Measurements from ENCODE around the gene THSD4.

- TF ChIP-seq ZBTB2 (IDR thresholded peaks at IDR 0.05): no peak
- no peak for TF ChIP-seq RAD21 (CRISPR knock-in tag; conservative IDR thresholded peaks at IDR 0.05 in 1 of 2, IDR thresholded peaks at IDR 0.05 in 1 of 2)
- no peak for TF ChIP-seq ZNF76 (CRISPR knock-in tag; IDR thresholded peaks at IDR 0.05; ENCODE audit: borderline replicate concordance)
- no peak for TF ChIP-seq MYBL2 (IDR thresholded peaks at IDR 0.05; ENCODE audit: low read depth)
- no peak for TF ChIP-seq MYBL2 (CRISPR knock-in tag; IDR thresholded peaks at IDR 0.05; ENCODE audit: borderline replicate concordance)
- no peak for TF ChIP-seq KDM5B (IDR thresholded peaks at IDR 0.05; ENCODE audit: insufficient replicate concordance, low read depth, low read length)
- no peak for TF ChIP-seq FIP1L1 (IDR thresholded peaks at IDR 0.05; ENCODE audit: low read depth, low read length, poor library complexity, severe bottlenecking)
Measured at GRCh38 chr15:71660501-71660900, 545.2 kb downstream of the THSD4 start.
